Stimulated activated CD8-positive, alpha-beta memory T cell treated with anti-CD3 and anti-CD28 coated beads, Interleukin-15, amount 100 ng/mL, for 1 hour (primary cell): ENCODE measurements around the gene KCNG2.

ENCODE experiments used
- DNase-seq: peaks from one replicate; pipeline ENCODE4 v3.0.0-alpha.2; 2020; ENCODE audit warnings: low read depth

Gene KCNG2

DNA sequence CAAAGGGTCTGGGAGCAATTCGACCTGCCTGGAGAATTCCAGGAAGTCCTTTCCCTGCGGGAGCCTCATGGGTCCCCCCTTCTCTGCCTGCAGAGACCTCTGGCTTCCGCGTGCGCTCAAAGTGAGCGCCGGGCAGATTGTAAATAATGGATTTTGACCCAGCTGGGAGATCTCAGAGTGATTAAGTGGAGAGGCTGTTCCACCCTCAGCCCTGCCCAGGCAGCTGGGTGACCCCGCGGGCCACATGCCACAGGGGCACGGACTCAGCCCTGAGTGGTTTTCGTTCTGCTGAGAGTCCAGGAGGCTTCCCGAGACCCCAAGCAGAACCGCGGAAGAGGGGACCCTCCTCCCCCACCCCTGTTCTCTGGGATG, 1.2 kb downstream of the KCNG2 start:
- DNase-seq, result no peak

DNA sequence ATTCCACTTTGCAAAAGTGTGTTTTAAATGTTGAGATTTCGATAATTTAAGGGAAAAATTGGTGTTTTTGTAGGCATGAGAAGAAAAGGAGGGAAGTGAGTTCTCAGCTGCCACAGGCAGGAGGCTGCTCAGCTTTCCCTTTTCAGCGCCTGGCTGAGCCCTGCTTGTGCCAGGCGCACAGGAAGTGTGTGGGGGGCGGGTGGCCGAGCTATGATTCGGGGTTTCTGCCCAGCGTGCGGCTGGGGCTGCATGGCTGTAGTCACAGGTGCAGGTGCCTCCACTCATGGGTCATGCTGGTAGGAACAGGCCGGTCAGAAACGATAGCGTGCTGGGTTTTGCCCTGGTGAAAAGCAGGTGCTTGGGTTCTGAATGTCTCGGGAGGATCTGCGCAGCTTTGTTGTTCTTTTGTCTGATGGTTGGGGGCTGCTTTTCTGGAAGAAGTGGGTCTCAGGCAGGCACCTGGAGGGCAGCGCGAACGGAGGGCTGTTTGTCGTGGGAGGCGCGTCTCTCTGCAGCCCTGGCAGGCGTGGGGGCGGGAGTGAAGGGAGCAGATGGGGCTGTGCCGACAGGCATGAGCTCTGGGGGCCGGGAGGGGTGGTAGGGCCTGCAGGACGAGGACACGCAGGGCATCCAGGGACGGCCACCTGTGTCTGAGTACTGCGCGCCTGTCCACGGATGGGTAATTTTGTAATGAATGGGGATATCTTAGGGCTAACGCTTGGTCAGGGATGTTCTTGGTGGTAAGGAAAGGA, 2.1 kb downstream of the KCNG2 start:
- DNase-seq, result no peak

DNA sequence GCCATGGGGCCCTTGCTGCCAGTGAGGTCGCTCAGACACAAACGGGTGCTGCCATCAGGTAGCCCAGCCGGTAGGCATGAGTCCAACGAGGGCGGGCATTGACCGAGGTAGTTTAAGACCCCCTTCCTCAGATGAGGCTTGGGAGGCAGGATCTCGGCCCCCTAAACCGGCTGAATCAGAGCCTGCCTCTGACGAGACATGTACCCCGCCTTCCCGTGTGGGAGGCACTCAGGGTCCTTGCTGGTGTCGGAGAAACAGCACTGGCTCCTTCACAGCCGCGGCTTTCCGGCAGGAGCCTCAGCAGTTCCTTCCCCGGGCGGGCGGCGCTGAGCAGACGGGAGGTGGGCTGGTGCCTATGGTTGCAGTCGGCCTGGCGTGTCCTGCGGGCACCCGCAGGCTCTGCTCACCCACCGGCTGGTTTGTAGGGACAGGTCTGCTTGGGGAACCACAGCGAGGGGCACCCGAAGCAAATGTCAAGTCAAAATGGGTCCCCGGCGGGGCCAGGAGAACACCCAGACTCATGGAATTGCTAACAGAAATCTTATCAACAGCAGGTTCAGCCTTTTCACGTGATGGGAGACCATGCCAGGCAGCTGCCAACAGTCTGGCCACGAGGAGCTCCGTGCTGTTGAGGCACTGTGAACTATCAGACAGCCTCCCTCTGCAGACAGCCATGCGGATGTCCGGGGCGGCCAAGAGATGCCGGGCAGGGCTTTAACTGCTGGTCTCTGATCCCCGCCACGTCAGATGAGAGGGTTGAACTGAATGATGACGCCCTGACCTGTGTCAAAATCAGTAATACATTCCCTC, 2.8 kb downstream of the KCNG2 start:
- DNase-seq, result no peak

DNA sequence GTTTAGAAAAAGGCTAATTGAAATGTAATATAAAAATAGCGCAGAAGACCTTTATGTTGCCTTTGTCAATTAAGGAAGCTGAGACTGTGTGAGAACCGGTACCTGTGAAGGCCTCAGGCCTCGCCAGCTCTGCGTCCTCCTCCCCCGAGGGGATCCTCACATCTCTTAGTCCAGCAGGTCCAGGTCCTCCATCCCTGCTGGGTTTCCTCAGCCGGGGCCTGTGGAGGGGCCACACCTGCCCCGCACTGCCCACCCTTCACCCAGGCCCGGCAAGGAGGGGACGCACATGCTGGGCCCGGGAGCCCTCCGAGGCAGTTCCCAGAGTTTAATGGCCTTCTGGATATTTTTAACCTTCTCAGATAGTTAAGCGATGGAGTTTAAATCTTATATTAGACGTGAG, 3.5 kb downstream of the KCNG2 start:
- no peak for DNase-seq

DNA sequence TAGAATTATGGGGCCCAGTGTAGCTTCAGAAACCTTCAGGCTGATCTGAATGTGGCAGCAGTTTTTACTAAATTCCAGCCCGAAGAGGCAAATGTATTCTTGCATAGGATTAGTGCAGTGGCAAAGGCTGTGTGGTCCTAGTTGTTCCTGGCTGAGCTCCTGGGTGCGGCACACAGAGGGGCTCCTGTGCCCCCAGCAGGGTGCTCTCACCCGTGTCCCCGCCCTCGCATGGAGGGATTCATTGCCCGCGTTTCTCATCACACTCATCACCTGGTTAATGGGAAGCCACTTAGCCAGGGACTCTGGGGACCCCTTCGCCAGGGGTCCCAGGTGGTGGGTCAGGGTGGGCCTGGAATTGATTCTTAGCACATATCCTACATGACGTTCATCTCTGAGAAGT, 3.9 kb downstream of the KCNG2 start:
- DNase-seq, result no peak

GRCh38 chr18:79802298-79802697, 4.6 kb downstream of the KCNG2 start:
- DNase-seq, result no peak

DNA sequence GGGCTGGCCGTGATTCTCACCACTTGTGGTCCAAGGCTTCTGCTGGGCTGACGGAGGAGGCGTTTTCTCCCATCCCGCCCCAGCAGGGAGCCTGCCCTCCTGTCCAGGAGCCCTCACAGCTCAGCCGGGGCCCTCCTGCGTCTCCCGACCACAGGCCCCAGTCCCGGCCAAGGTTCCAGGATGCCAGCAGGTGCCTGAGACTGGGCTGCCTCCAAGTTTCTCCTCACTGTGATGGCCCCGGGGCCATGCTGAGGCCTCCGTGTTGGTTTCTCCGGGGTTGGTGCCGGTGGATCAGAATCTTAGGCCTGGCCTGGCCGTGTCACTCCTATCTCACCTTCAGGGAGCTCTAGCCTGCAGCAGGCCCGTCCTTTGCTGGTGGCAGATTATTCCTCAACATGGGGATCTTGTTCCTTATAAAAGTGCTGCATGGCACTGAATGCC, 5.9 kb downstream of the KCNG2 start:
- no peak for DNase-seq

- no peak for DNase-seq
Measured at GRCh38 chr18:79804130-79804787, 6.5 kb downstream of the KCNG2 start.

DNA sequence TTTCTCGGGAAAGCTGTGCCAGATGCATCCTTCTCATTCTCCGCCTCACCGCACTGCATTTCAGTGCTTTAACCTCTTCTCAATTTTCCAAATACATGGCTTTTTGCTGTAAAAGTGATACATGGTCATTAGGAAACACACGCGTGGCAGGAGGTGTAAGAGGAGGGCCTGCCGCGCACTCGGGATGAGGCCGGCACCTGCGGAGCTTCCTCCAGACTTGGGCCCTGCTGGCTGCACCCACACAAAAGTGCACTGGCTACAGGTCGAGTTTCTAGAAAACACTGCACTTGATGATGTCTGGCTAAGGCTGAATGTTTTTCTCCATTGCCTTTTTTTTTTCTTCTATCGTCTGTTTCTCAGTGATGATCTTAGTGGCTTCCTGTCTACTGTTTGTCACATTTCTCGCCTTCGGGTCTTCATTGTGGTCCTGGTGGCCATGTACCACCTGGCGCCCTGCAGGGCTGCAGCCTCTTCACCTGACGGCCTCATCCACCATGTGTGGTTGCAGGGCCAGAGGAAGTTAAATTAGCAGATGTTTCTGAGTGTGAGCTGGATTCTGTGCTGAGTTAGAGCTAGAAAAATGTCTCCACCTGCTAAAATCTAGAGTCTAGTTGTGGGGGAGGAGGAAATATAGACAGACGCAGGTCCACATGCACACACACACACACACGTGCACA, 7.6 kb downstream of the KCNG2 start:
- DNase-seq, result no peak

DNA sequence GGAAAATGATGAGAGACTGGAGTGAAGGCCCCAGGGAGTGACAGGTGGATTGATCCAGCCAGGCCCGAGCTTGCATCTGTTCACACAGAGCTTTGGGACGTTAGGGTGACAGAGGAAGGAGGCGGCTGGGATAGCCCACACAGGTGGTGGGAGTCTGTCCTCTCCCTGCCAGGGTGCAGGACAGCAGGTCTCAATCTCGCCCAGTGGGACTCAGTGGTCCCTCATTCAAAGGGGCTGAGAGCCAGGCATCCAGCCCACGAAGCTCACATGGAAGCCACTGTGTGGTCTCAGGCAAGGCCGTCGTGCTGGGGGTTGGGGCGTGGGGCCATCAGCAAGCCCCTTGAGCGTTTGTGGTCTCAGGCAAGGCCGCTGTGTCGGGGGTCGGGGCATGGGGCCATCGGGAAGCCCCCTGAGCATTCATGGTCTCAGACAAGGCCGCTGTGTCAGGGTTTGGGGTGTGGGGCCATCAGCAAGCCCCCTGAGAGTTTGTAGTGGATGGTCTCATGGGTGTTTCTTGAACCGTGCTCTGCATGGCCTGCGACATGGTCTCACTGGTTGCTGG, 8.3 kb downstream of the KCNG2 start:
- no peak for DNase-seq

GRCh38 chr18:79806976-79807841, 9.5 kb downstream of the KCNG2 start:
- no peak for DNase-seq

DNA sequence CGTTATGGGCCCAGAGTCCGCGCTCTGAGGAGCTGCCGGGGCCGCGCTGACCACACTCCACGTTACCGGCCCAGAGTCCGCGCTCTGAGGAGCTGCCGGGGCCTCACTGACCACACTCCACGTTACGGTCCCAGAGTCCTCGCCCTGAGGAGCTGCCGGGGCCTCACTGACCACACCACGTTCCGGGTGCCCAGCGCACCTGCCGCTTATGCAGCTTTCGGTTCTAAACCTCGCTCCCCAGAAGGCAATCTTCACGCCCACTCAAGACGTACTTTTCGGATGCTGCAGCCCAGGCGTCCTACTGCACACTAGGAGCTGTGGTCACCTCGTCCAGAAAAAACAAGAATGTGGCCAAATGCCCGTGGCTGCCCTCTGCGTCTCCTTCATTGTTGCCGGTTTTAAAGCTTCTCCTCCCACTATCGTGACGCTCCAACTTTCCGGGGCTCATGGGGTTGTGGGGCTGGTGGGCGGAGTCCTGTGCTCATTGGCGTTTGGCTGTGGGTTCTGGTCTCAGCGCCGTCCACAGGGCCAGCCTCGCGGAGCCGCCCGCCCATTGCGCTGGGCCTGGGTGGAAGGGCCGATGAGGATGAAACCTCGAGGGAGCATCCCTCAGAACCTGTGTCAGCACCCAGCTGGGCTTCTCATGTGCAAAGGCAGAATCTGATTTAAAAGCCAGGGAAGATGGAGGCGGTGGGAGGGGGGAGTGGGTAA, 11.9 kb downstream of the KCNG2 start:
- no peak for DNase-seq

DNA sequence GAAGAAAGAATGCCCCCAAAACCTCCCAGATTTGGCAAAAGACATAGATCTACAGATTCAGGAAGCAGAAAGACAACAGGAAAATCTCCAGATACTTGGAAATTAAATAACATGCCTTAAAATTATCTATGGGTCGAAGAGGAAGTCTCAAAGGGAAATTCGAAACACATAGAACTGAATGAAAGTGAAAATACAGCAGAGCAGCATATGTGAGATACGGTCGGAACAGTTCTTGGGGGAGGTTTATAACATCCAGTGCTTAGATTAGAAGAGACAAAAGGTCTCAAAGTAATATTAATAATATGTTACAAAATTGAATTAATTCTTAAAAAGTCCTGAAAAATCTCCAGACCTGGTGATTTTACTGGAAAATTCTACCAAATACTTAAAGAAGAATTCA, 14.3 kb downstream of the KCNG2 start:
- no peak for DNase-seq

DNA sequence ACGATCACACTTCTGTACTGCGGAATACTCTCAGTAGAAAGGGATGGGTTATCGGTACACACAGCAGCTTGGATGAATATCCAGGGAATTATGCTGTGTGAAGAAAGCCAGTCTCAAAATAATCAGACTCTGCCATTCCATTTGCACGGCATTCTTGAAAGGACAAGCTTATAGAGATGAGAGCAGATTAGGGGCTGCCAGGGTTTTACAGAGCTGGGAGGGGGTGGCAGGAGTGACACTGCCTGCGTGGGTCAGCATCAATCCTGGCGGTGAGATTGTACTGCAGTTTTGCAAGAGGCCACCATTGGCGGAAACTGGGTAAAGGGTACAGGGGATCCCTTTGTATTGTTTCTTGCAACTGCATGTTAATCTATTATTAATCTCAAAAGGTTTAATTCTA, 16.6 kb downstream of the KCNG2 start:
- DNase-seq, result no peak

- no peak for DNase-seq
Measured at GRCh38 chr18:79815657-79816056, 17.9 kb downstream of the KCNG2 start.

- no peak for DNase-seq
Measured at GRCh38 chr18:79816092-79816491, 18.4 kb downstream of the KCNG2 start.

GRCh38 chr18:79816981-79817606, 19.4 kb downstream of the KCNG2 start:
- no peak for DNase-seq

DNA sequence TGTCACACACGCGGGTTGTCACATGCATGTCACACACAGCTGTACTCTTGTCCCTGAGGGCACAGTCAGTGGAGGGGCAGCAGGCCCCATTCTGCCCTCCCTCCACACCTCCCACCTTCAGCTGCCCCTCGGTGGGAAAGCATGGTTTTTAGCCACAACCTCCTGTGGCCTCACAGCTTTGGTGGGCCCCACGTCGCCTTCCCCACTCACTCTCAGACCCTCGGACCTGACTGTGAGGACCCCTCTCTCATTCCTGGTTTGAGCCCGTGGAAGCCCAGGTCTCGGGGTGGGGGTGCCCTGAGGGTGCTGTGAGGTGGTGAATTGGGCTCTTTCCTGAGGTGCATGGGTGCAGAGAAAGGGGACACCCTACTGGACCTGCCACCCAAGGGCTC, 19.9 kb downstream of the KCNG2 start:
- no peak for DNase-seq

DNA sequence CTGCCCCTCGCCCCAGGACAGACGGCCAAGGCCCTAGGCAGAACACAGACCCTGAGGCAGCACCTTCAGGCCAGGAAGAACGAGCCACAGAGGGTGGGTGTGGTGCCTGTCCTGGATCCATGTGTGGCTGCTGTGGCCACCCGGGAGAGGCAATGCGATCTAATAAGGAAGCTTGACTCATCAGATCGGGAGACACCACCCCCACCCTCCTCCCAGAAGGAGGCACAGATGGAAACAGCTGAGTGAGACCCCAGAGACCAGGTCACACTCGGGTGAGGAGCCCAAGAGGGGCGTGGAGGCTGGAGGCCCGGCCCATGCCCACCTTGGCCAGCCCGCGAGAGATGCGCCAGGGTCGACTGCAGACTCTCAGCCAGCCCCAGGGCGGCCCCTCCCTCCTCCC, 20.3 kb downstream of the KCNG2 start:
- DNase-seq, result no peak

DNA sequence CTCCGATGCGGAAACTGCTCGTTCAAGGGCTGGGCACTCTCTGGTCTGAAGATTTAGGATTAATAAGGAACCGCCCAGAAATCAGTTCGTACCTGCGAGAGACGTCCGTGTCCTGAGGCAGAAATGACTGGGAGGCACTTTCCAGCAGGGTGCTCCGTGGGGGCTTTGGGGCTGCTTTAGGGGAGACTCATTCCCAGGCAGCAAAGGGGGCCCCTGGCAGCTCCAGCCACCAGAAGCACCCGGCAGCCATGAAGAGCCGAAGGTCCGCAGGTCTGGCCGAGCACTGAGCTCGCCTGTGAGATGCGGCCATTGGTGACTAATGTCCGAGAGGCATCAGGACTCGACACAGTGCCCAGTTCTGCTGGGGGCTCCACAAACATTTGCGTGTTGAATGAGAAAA, 20.9 kb downstream of the KCNG2 start:
- DNase-seq, result no peak
